Liver (tissue), 9 donors: ENCODE measurements around the gene SLC25A22. TPM values are rescaled to one million over a fixed set of nuclear protein-coding genes. Genes with fewer than 3 reads are reported as not detected.

Experiments
- DNase-seq: peaks from one replicate; pipeline ENCODE4 v3.0.0-alpha.2; 2017; ENCODE audit warnings: low spot score
- H3K27ac ChIP-seq, 2 donors: one replicate each; pipeline ENCODE4 v1.7.0; 2013; ENCODE audit warnings: inconsistent platforms in 2 of 2, low read length in 2 of 2, control low read depth in 1 of 2, low read depth in 1 of 2, mild to moderate bottlenecking in 1 of 2
- H3K27me3 ChIP-seq, 4 donors: one replicate each; pipeline versions ENCODE4 v1.6.1 to v1.7.0; 2013; ENCODE audit warnings: low read length in 3 of 4, inconsistent platforms in 1 of 4, mild to moderate bottlenecking in 1 of 4, moderate library complexity in 1 of 4; ENCODE audit not compliant: control insufficient read depth in 4 of 4, insufficient read depth in 4 of 4
- H3K36me3 ChIP-seq, 4 donors: one replicate each; pipeline versions ENCODE4 v1.6.1 to v1.7.0; 2013; ENCODE audit warnings: low read length in 3 of 4, mild to moderate bottlenecking in 3 of 4, low read depth in 1 of 4, moderate library complexity in 1 of 4; ENCODE audit not compliant: control insufficient read depth in 4 of 4, insufficient read depth in 3 of 4
- H3K4me1 ChIP-seq, 4 donors: one replicate each; pipeline versions ENCODE4 v1.6.1 to v1.7.0; 2013; ENCODE audit warnings: low read length in 3 of 4, mild to moderate bottlenecking in 3 of 4, moderate library complexity in 1 of 4; ENCODE audit not compliant: control insufficient read depth in 4 of 4, insufficient read depth in 4 of 4
- H3K4me3 ChIP-seq, 3 donors: one replicate each; pipeline versions ENCODE4 v1.6.1 to v1.7.0; 2013; ENCODE audit warnings: low read length in 3 of 3, control low read depth in 1 of 3, low read depth in 1 of 3, mild to moderate bottlenecking in 1 of 3
- H3K9ac ChIP-seq, 2 donors: one replicate each; pipeline ENCODE4 v1.7.0; 2013; ENCODE audit warnings: low read length in 2 of 2, mild to moderate bottlenecking in 2 of 2, moderate library complexity in 2 of 2, control low read depth in 1 of 2, low read depth in 1 of 2
- H3K9me3 ChIP-seq, 4 donors: one replicate each; pipeline versions ENCODE4 v1.6.1 to v1.7.0; 2013; ENCODE audit warnings: low read length in 3 of 4; ENCODE audit not compliant: control insufficient read depth in 4 of 4
- ATF3 ChIP-seq: IDR thresholded peaks from 2 replicates; pipeline ENCODE4 v1.6.1; 2016; ENCODE audit warnings: antibody characterized with exemption
- CTCF ChIP-seq: fragments of 150-350 bp; IDR thresholded peaks from 2 replicates; pipeline ENCODE4 v1.5.1; 2017; ENCODE audit warnings: improper control_type of control experiment, low read depth, low read length; ENCODE audit not compliant: missing input control
- EGR1 ChIP-seq, 2 donors: IDR thresholded peaks; 2 replicates each; pipeline ENCODE4 v1.6.1; 2016 to 2018; ENCODE audit warnings: antibody characterized with exemption in 2 of 2, low read depth in 2 of 2
- FOXA1 ChIP-seq: IDR thresholded peaks from 2 replicates; pipeline ENCODE4 v1.6.1; 2016; ENCODE audit warnings: antibody characterized with exemption
- FOXA2 ChIP-seq: IDR thresholded peaks from 2 replicates; pipeline ENCODE4 v1.6.1; 2016; ENCODE audit warnings: antibody characterized with exemption
- GABPA ChIP-seq, 2 donors: IDR thresholded peaks in 1 of 2; conservative IDR thresholded peaks in 1 of 2; 2 replicates each; pipeline ENCODE4 v1.6.1; 2016; ENCODE audit warnings: antibody characterized with exemption in 2 of 2, mild to moderate bottlenecking in 1 of 2, moderate library complexity in 1 of 2
- HNF4A ChIP-seq, 2 donors: conservative IDR thresholded peaks; 2 replicates each; pipeline ENCODE4 v1.6.1; 2016; ENCODE audit warnings: antibody characterized with exemption in 2 of 2, mild to moderate bottlenecking in 2 of 2
- HNF4G ChIP-seq: IDR thresholded peaks from 2 replicates; pipeline ENCODE4 v1.6.1; 2016; ENCODE audit warnings: antibody characterized with exemption
- JUND ChIP-seq, 2 donors: IDR thresholded peaks; 2 replicates each; pipeline ENCODE4 v1.6.1; 2016; ENCODE audit warnings: antibody characterized with exemption in 2 of 2
- MAX ChIP-seq: IDR thresholded peaks from 2 replicates; pipeline ENCODE4 v1.6.1; 2016; ENCODE audit warnings: antibody characterized with exemption
- NR2F2 ChIP-seq: IDR thresholded peaks from 2 replicates; pipeline ENCODE4 v1.6.1; 2016; ENCODE audit warnings: antibody characterized with exemption
- RAD21 ChIP-seq, 2 donors: IDR thresholded peaks; 2 replicates each; pipeline ENCODE4 v1.6.1; 2016; ENCODE audit warnings: antibody characterized with exemption in 2 of 2, mild to moderate bottlenecking in 2 of 2
- REST ChIP-seq: IDR thresholded peaks from 2 replicates; pipeline ENCODE4 v1.6.1; 2016; ENCODE audit warnings: antibody characterized with exemption, mild to moderate bottlenecking
- RXRA ChIP-seq, 2 donors: IDR thresholded peaks; 2 replicates each; pipeline ENCODE4 v1.6.1; 2017 to 2018; ENCODE audit warnings: antibody characterized with exemption in 2 of 2, mild to moderate bottlenecking in 1 of 2
- SP1 ChIP-seq: IDR thresholded peaks from 2 replicates; pipeline ENCODE4 v1.6.1; 2018; ENCODE audit warnings: antibody characterized with exemption, mild to moderate bottlenecking
- YY1 ChIP-seq: IDR thresholded peaks from 2 replicates; pipeline ENCODE4 v1.6.1; 2016; ENCODE audit warnings: antibody characterized with exemption, mild to moderate bottlenecking
- ZBTB33 ChIP-seq: IDR thresholded peaks from 2 replicates; pipeline ENCODE4 v1.6.1; 2016; ENCODE audit warnings: antibody characterized with exemption
- WGBS: extraction: QIAGEN DNeasy Blood & Tissue Kit; methylation state at CpG from one replicate; pipeline ENCODE4 v1.1.7; 2013; 5-methylcytosine and 5-hydroxymethylcytosine counted together
- polyA plus RNA-seq, 2 donors: library from polyadenylated mRNA; stranded (reverse) in 1 of 2; unstranded in 1 of 2; fragments of 200-250 nt in 1 of 2; fragments of >200 nt in 1 of 2; fragmentation: Nextera tagmentation in 1 of 2; extraction: Ambion mirVana in 1 of 2; gene quantifications; one replicate each; pipeline versions ENCODE4 v1.2.1 to v1.2.3, GENCODE V29; 2013 to 2015
- total RNA-seq, 2 donors: library from RNA; depleted of rRNA; stranded (reverse); fragments of >200 nt; gene quantifications; one replicate each; pipeline ENCODE4 v1.2.3, GENCODE V29; 2014
- donor health status: healthy.
- donor health status: healthy.
- donor health status: healthy.
- donor health status: healthy.
- donor health status: healthy.

Gene SLC25A22
- total and polyA plus RNA-seq, 4 donors = 5.3 to 26.8 (median 12.1) TPM

GRCh38 chr11:839280-839623 lies 41.2 kb upstream of the SLC25A22 start:
- TF ChIP-seq HNF4A (conservative IDR thresholded peaks at IDR 0.05) (no peak), ZBTB33 (no peak), REST (no peak), EGR1 (IDR thresholded peaks at IDR 0.05; ENCODE audit: low read depth in 2 of 2) (no peak), CTCF (no peak), SP1 (no peak), RXRA (IDR thresholded peaks at IDR 0.05) (no peak), RAD21 (IDR thresholded peaks at IDR 0.05) (no peak), GABPA (IDR thresholded peaks at IDR 0.05 in 1 of 2, conservative IDR thresholded peaks at IDR 0.05 in 1 of 2) (no peak), NR2F2 (no peak), FOXA2 (no peak), HNF4G (no peak), YY1 (no peak), MAX (no peak), ATF3 (no peak), FOXA1 (no peak), JUND (IDR thresholded peaks at IDR 0.05) (no peak)
- 95% methylated on average over 5 of the region's 5 CpGs for WGBS
- Histone ChIP-seq H3K9ac (no peak overlapping the region), H3K27me3 (no peaks in the 10 kb centered on the region), H3K9me3 (no peaks in the 10 kb centered on the region), H3K4me3 (no peak overlapping the region), H3K27ac (no peak overlapping the region), H3K36me3 (peaks cover 5 to 28% (median 11%) of the 10 kb centered on the region in 4 donors), H3K4me1 (peaks cover 31 to 56% (median 39%) of the 10 kb centered on the region in 4 donors)
- no peak for DNase-seq
